ENCODE results near the gene MBD1. TPM values are rescaled to one million over a fixed set of nuclear protein-coding genes. Genes with fewer than 3 reads are reported as not detected.
A peak's percentile ranks its signal among the peaks of the same experiment; 100 is the strongest.

Gene MBD1
- total and polyA plus RNA-seq, 2 of the 13 experiments (the other 11 are each of a cell fraction or from before 2014, with no cell fraction given): 25.5 to 28.6 TPM

- peaks cover 24% of the 10 kb centered on the region for H3K4me1 ChIP-seq (ENCODE audit: insufficient read depth, low read length)
- H2AFZ ChIP-seq (ENCODE audit: low read length): peak overlapping the region; percentile 28
- peak overlapping the region; percentile 83 to 100 (median 88) for H3K4me3 ChIP-seq (replicated peaks in 1 of 3; ENCODE audit: insufficient read depth in 1 of 3, low read depth in 2 of 3, low read length in 3 of 3)
- H3K27ac ChIP-seq (ENCODE audit: extremely low read length, insufficient read depth, low read length): peak overlapping the region; percentile 70
- peak overlapping the region; percentile 91 for H3K9ac ChIP-seq (ENCODE audit: insufficient read depth, low read depth, low read length)
- H3K4me2 ChIP-seq (ENCODE audit: low read depth, low read length): peak overlapping the region; percentile 92
- no peaks in the 10 kb centered on the region for H4K20me1 ChIP-seq (ENCODE audit: insufficient read depth, low read length)
- ChIA-PET CTCF (ENCODE audit: low intra/inter-chr PET ratio, low total read pairs) (no interaction called here), POLR2A (interaction anchor here (1.0 to 1.5 kb wide), 6 partner anchors 8 to 93 kb away, joined by 4 to 15 read pairs (median 8); partner anchors contain the start of genes CFAP53 and SKA1)
- no peaks in the 10 kb centered on the region for H3K9me3 ChIP-seq (ENCODE audit: low read length)
- intact Hi-C loops (cut with micrococcal nuclease; ENCODE audit: unreplicated experiment) (loop anchor here (1.0 kb wide), 1 partner anchor 14 kb away; the partner anchor contains the start of gene CFAP53), in situ Hi-C loops (cut with HindIII; ENCODE audit: extremely low pct_ligation_motif_present, low pct_unique_long_range_greater_than_20kb) (loop anchor here (10.0 kb wide), 1 partner anchor 144 kb away; no protein-coding TSS in a partner anchor)
- under 1% methylated on average over 16 of the region's 16 CpGs for WGBS (ENCODE audit: low lambda C conversion rate)
- FAIRE-seq: no peak
- no peak for ATAC-seq
- no TSS peak for BruUV-seq (replicated peaks)
- peaks cover 27% of the 10 kb centered on the region for H3K79me2 ChIP-seq (ENCODE audit: insufficient read depth, low read length)
- H3K36me3 ChIP-seq (replicated peaks in 1 of 2; ENCODE audit: control insufficient read depth in 1 of 2, insufficient read depth in 2 of 2, low read length in 2 of 2): peaks cover 21 to 42% of the 10 kb centered on the region in 2 experiments; a peak in 4 of 5 replicates
- no peaks in the 10 kb centered on the region; a peak in 1 of 5 replicates for H3K27me3 ChIP-seq (ENCODE audit: control insufficient read depth in 1 of 2, insufficient read depth in 2 of 2, low read length in 2 of 2)
- DNase-seq (ENCODE audit: low spot score): no peak
- TF ChIP-seq, protein P1, sequence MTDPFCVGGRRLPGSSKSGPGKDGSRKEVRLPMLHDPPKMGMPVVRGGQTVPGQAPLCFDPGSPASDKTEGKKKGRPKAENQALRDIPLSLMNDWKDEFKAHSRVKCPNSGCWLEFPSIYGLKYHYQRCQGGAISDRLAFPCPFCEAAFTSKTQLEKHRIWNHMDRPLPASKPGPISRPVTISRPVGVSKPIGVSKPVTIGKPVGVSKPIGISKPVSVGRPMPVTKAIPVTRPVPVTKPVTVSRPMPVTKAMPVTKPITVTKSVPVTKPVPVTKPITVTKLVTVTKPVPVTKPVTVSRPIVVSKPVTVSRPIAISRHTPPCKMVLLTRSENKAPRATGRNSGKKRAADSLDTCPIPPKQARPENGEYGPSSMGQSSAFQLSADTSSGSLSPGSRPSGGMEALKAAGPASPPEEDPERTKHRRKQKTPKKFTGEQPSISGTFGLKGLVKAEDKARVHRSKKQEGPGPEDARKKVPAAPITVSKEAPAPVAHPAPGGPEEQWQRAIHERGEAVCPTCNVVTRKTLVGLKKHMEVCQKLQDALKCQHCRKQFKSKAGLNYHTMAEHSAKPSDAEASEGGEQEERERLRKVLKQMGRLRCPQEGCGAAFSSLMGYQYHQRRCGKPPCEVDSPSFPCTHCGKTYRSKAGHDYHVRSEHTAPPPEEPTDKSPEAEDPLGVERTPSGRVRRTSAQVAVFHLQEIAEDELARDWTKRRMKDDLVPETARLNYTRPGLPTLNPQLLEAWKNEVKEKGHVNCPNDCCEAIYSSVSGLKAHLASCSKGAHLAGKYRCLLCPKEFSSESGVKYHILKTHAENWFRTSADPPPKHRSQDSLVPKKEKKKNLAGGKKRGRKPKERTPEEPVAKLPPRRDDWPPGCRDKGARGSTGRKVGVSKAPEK (CRISPR knock-in tag; IDR thresholded peaks at IDR 0.05; ENCODE audit: borderline replicate concordance): peak; percentile 68; the same call in 1 of the 2 replicates
- TF ChIP-seq ZFY (CRISPR knock-in tag; IDR thresholded peaks at IDR 0.05) (no peak), ZNF577 (CRISPR knock-in tag; IDR thresholded peaks at IDR 0.05; ENCODE audit: borderline replicate concordance, low read depth) (no peak), ZNF552 (CRISPR knock-in tag; IDR thresholded peaks at IDR 0.05; ENCODE audit: borderline replicate concordance) (no peak), DDIT3 (CRISPR knock-in tag; IDR thresholded peaks at IDR 0.05) (no peak), SOX6 (IDR thresholded peaks at IDR 0.05) (peak; percentile 69; the same call in 1 of the 2 replicates), SOX6 (CRISPR knock-in tag; IDR thresholded peaks at IDR 0.05) (no peak)
- TF ChIP-seq, protein P2, sequence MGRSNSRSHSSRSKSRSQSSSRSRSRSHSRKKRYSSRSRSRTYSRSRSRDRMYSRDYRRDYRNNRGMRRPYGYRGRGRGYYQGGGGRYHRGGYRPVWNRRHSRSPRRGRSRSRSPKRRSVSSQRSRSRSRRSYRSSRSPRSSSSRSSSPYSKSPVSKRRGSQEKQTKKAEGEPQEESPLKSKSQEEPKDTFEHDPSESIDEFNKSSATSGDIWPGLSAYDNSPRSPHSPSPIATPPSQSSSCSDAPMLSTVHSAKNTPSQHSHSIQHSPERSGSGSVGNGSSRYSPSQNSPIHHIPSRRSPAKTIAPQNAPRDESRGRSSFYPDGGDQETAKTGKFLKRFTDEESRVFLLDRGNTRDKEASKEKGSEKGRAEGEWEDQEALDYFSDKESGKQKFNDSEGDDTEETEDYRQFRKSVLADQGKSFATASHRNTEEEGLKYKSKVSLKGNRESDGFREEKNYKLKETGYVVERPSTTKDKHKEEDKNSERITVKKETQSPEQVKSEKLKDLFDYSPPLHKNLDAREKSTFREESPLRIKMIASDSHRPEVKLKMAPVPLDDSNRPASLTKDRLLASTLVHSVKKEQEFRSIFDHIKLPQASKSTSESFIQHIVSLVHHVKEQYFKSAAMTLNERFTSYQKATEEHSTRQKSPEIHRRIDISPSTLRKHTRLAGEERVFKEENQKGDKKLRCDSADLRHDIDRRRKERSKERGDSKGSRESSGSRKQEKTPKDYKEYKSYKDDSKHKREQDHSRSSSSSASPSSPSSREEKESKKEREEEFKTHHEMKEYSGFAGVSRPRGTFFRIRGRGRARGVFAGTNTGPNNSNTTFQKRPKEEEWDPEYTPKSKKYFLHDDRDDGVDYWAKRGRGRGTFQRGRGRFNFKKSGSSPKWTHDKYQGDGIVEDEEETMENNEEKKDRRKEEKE (IDR thresholded peaks at IDR 0.05): no peak
- TF ChIP-seq, protein P3, sequence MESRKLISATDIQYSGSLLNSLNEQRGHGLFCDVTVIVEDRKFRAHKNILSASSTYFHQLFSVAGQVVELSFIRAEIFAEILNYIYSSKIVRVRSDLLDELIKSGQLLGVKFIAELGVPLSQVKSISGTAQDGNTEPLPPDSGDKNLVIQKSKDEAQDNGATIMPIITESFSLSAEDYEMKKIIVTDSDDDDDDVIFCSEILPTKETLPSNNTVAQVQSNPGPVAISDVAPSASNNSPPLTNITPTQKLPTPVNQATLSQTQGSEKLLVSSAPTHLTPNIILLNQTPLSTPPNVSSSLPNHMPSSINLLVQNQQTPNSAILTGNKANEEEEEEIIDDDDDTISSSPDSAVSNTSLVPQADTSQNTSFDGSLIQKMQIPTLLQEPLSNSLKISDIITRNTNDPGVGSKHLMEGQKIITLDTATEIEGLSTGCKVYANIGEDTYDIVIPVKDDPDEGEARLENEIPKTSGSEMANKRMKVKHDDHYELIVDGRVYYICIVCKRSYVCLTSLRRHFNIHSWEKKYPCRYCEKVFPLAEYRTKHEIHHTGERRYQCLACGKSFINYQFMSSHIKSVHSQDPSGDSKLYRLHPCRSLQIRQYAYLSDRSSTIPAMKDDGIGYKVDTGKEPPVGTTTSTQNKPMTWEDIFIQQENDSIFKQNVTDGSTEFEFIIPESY (CRISPR knock-in tag; IDR thresholded peaks at IDR 0.05): no peak
- TF ChIP-seq, protein P4, sequence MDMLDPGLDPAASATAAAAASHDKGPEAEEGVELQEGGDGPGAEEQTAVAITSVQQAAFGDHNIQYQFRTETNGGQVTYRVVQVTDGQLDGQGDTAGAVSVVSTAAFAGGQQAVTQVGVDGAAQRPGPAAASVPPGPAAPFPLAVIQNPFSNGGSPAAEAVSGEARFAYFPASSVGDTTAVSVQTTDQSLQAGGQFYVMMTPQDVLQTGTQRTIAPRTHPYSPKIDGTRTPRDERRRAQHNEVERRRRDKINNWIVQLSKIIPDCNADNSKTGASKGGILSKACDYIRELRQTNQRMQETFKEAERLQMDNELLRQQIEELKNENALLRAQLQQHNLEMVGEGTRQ (IDR thresholded peaks at IDR 0.05; ENCODE audit: low read depth, low read length): no peak
- TF ChIP-seq, protein P4 (CRISPR knock-in tag; IDR thresholded peaks at IDR 0.05; ENCODE audit: borderline replicate concordance): 0 out of 2 replicates have a peak, but pooled peaks have one; percentile 11
These were observed 522 bp downstream of the MBD1 start for GRCh38 chr18:50280707-50281294.

Measured in HepG2 (cell line).